HG03565 (cell line): ENCODE data around the gene ENAH.
"Not testable (repeated sequence)": the region's sequence is repeated elsewhere in the genome, so short reads cannot be mapped to it uniquely, and the experiment has no call there.

Experiments used
- ATAC-seq: cut with Tn5 transposase; IDR thresholded peaks from one replicate; pipeline ENCODE4 v1.9.1; 2021; ENCODE audit warnings: mild to moderate bottlenecking, moderate library complexity; ENCODE audit not compliant: unreplicated experiment

Gene ENAH

GRCh38 chr1:225677350-225678124 lies 24.6 kb upstream of the ENAH start:
- ATAC-seq = no peak

- no peak for ATAC-seq
These were observed 21.5 kb upstream of the ENAH start for GRCh38 chr1:225674381-225674780.

- ATAC-seq = no peak
These were observed 18.1 kb upstream of the ENAH start for GRCh38 chr1:225670806-225671733.

DNA sequence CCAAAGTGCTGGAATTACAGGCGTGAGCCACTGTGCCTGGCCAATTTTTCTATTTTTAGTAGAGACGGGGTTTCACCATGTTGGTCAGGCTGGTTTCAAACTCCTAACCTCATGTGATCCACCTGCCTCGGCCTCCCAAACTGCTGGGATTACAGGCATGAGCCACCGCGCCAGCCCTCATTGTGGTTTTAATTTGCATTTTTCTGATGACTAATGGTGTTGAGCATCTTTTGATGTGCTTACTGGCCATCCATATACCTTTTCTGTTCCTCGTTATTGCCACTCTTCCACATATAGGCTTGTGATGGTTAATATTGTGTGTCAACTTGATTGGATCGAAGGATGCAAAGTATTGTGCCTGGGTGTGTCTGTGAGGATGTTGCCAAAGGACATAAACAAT lies 17.4 kb upstream of the ENAH start:
- no peak for ATAC-seq

GRCh38 chr1:225668222-225668621 lies 15.3 kb upstream of the ENAH start:
- ATAC-seq = no peak

GRCh38 chr1:225667362-225667761 lies 14.4 kb upstream of the ENAH start:
- no peak for ATAC-seq

DNA sequence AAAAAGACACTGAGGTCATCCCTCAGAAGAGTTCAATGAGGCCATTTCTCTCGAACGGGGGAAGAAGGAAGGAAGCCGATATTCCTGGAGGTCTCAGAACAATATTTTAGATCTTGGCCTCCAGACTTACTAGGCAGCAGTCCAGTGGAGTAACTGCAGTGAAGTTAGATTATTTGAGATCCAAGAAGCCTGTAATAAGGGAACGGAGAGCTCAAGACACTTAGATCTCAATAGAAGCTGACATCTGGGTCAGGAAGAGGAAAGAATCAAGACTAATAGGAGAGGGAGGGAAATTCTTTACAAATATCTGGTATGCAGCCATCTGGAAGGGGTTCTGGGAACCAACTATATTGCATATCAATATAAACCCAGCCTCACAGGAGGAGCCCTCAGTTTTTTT lies 13.6 kb upstream of the ENAH start:
- no peak for ATAC-seq

DNA sequence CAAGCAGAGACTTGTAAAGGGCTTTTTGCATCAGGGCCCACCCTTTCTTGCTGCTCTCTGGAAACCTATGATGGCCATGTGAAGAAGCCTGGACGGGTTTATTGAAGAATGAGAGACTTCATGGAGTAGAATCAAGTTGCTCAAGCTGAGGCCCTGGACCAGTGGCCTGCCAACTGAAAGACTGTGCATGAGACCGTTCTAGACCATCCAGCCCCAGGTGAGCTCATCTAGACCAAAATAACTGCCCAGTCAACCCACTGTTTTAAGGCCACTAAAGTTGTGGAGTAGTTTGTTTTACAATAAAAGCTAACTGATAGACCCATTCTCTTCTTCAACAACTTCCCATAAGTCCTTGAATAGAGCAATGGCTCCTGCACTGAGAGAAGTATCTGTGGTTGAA lies 11.8 kb upstream of the ENAH start:
- no peak for ATAC-seq

GRCh38 chr1:225662155-225662554 lies 9.2 kb upstream of the ENAH start:
- ATAC-seq = no peak

GRCh38 chr1:225660544-225660946 lies 7.6 kb upstream of the ENAH start:
- no peak for ATAC-seq

GRCh38 chr1:225658041-225658440 lies 5.1 kb upstream of the ENAH start:
- ATAC-seq = no peak

- ATAC-seq = no peak
These were observed 4.6 kb upstream of the ENAH start for GRCh38 chr1:225657462-225657989.

DNA sequence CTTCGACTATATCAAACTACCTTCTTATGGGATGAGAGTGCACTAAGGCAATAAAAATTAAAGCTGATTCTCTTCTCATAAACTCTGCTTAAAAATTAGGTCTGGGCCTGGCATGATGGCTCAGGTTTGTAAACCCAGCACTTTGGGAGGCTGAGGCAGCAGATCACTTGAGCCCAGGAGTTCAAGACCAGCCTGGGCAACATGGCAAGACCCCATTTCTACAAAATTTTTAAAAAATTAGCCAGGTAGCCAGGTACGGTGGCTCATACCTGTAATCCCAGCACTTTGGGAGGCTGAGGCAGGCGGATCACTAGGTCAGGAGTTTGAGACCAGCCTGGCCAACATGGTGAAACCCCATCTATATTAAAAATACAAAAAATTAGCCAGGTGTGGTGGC lies 3.3 kb upstream of the ENAH start:
- not testable (repeated sequence) for ATAC-seq

DNA sequence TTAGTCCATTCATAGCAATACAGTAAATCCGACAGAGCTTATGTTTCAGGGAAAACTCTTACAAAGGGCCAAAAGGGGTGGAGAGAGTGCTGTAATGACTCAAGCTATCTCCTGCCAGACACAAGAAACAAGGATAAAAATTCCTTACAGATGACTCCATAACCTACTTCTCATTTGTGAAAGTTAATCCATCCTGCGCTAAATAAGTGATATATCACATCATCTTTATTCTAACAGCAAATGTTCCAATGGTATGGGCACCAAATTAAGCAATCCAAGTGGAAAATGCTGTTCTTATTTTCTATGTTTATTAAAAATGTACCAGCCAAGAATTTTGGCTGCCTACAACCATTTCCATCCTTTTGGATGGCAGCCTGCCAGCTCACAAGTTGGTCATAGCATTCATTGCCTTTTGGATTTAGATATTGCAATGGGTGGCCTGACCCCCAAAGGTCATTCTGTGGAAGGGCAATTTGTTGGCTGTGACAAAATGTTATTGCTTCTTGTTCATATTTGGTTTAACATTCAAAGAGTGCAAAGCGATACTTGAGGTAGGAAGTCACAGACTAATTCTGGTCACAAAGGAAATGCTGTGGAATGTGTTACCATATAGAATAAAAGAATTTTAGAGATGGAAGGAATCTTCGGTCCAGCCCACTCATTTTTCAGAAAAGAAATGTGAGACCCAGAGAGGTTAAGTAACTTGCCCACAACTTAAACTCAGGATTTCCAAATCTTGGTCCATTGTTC lies 2.8 kb upstream of the ENAH start:
- no peak for ATAC-seq

GRCh38 chr1:225654688-225655508 lies 2.0 kb upstream of the ENAH start:
- no peak for ATAC-seq

- ATAC-seq = no peak
These were observed 1.3 kb upstream of the ENAH start for GRCh38 chr1:225654277-225654597.

- ATAC-seq = no peak
These were observed 747 bp upstream of the ENAH start for GRCh38 chr1:225653463-225654276.

- no peak for ATAC-seq
These were observed 823 bp downstream of the ENAH start for GRCh38 chr1:225651872-225652728.
